ENCODE data around the gene DUS1L.

- TF ChIP-seq CTCF (IDR thresholded peaks at IDR 0.05) (no peak), POLR2A (IDR thresholded peaks at IDR 0.05) (no peak)
Observed at GRCh38 chr17:82016875-82017459, 48.6 kb downstream of the DUS1L start.
